K562 (cell line): ENCODE data around the gene VDR. TPM values are rescaled to one million over a fixed set of nuclear protein-coding genes. Genes with fewer than 3 reads are reported as not detected.

Experiments
- CXXC5 ChIP-seq: fragments of 250-450 bp; sonication (Bioruptor Pico); IDR thresholded peaks from 2 replicates; pipeline ENCODE4 v1.8.0; 2022; ENCODE audit warnings: inconsistent platforms, mild to moderate bottlenecking, moderate library complexity
- E2F3 ChIP-seq: fragments of 250-450 bp; sonication (Bioruptor Pico); IDR thresholded peaks from 2 replicates; pipeline ENCODE4 v1.4.0; 2020; ENCODE audit warnings: mild to moderate bottlenecking
- HNRNPUL1 ChIP-seq: fragments of 200-400 bp; formaldehyde crosslinking; IDR thresholded peaks from 2 replicates; pipeline ENCODE4 v1.6.1; 2017; ENCODE audit warnings: low read length
- MAX ChIP-seq: sonication (generic); formaldehyde crosslinking; IDR thresholded peaks from 2 replicates; pipeline ENCODE4 v1.9.0; 2022; ENCODE audit warnings: mild to moderate bottlenecking, missing genetic modification reagents
- MGA ChIP-seq: fragments of 450-650 bp; IDR thresholded peaks from 2 replicates; pipeline ENCODE4 v1.6.1; 2016; ENCODE audit warnings: mild to moderate bottlenecking, moderate library complexity
- NCOA6 ChIP-seq: fragments of 450-650 bp; IDR thresholded peaks from 2 replicates; pipeline ENCODE4 v1.6.1; 2017; ENCODE audit warnings: mild to moderate bottlenecking
- NR2F6 ChIP-seq: fragments of 450-650 bp; formaldehyde crosslinking; IDR thresholded peaks from 2 replicates; pipeline ENCODE4 v1.4.0; 2020; ENCODE audit warnings: mild to moderate bottlenecking
- PHF20 ChIP-seq: fragments of 450-650 bp; IDR thresholded peaks from 2 replicates; pipeline ENCODE4 v1.6.1; 2018; ENCODE audit not compliant: partially characterized antibody
- PHF21A ChIP-seq: fragments of 450-650 bp; IDR thresholded peaks from 2 replicates; pipeline ENCODE4 v1.6.1; 2017; ENCODE audit warnings: low read depth, borderline replicate concordance
- RHOXF2B ChIP-seq: fragments of 250-450 bp; sonication (Bioruptor Pico); conservative IDR thresholded peaks from 2 replicates; pipeline ENCODE4 v1.5.1; 2021
- TEAD2 ChIP-seq: fragments of 450-650 bp; IDR thresholded peaks from 2 replicates; pipeline ENCODE4 v1.6.1; 2016; ENCODE audit warnings: missing genetic modification characterization, control low read depth, missing compliant biosample characterization
- ZNF274 ChIP-seq: IDR thresholded peaks from 2 replicates; pipeline ENCODE4 v1.6.1; 2011; ENCODE audit warnings: low read depth, mild to moderate bottlenecking, low read length, moderate library complexity, borderline replicate concordance
- polyA plus RNA-seq, 8 experiments: library from polyadenylated mRNA; depleted of rRNA in 4 of 8; stranded (reverse) in 5 of 8; unstranded in 3 of 8; fragments of >200 nt; fragmentation: Nextera tagmentation in 2 of 8; fragmentation: Illumina TruSeq in 1 of 8; extraction: Ambion mirVana in 2 of 8; extraction: Trizol in 1 of 8; gene quantifications; 2 replicates each; pipeline versions ENCODE4 v1.2.1 to v1.2.3, GENCODE V29; 2011 to 2014; ENCODE audit warnings: inconsistent platforms in 1 of 8, missing spikeins in 1 of 8
- total RNA-seq, 7 experiments: library from RNA; depleted of rRNA in 6 of 7; stranded (reverse); fragments of >200 nt in 6 of 7; fragmentation: Illumina TruSeq in 2 of 7; extraction: Trizol in 2 of 7; gene quantifications; 2 replicates each; pipeline versions ENCODE4 v1.2.1 to v1.2.3, GENCODE V29; 2011 to 2021; ENCODE audit warnings: low replicate concordance in 1 of 7
- TF ChIP-seq, protein P1 (sequence below): fragments of 250-450 bp; sonication (Bioruptor Pico); IDR thresholded peaks from 2 replicates; pipeline ENCODE4 v1.5.0; 2021; ENCODE audit warnings: mild to moderate bottlenecking, borderline replicate concordance

VDR gene
- total and polyA plus RNA-seq, 9 of the 15 experiments (the other 6 are each of a cell fraction or from before 2014, with no cell fraction given): 0.61 to 4.8 (median 2.0) TPM

GRCh38 chr12:47904713-47905709 is at the start of gene VDR (continued):
- TF ChIP-seq MGA (peak; percentile 87), PHF20 (no peak), NCOA6 (no peak), CXXC5 (CRISPR knock-in tag) (peak; percentile 11; the same call in 1 of the 2 replicates), ZNF274 (no peak), NR2F6 (CRISPR knock-in tag) (no peak), MAX (peak; percentile 37), TEAD2 (tag) (no peak), HNRNPUL1 (no peak), PHF21A (no peak), E2F3 (CRISPR knock-in tag) (no peak), RHOXF2B (no peak)
- TF ChIP-seq, protein P1, sequence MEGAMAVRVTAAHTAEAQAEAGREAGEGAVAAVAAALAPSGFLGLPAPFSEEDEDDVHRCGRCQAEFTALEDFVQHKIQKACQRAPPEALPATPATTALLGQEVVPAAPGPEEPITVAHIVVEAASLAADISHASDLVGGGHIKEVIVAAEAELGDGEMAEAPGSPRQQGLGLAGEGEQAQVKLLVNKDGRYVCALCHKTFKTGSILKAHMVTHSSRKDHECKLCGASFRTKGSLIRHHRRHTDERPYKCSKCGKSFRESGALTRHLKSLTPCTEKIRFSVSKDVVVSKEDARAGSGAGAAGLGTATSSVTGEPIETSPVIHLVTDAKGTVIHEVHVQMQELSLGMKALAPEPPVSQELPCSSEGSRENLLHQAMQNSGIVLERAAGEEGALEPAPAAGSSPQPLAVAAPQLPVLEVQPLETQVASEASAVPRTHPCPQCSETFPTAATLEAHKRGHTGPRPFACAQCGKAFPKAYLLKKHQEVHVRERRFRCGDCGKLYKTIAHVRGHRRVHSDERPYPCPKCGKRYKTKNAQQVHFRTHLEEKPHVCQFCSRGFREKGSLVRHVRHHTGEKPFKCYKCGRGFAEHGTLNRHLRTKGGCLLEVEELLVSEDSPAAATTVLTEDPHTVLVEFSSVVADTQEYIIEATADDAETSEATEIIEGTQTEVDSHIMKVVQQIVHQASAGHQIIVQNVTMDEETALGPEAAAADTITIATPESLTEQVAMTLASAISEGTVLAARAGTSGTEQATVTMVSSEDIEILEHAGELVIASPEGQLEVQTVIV (CRISPR knock-in tag): no peak
